HG02943 (cell line): ENCODE measurements around the gene PTK6.
"Not testable (repeated sequence)": the region's sequence is repeated elsewhere in the genome, so short reads cannot be mapped to it uniquely, and the experiment has no call there.

Source experiments
- ATAC-seq: cut with Tn5 transposase; IDR thresholded peaks from one replicate; pipeline ENCODE4 v1.9.1; 2021; ENCODE audit warnings: mild to moderate bottlenecking, low read depth, moderate library complexity; ENCODE audit not compliant: unreplicated experiment

Gene PTK6

GRCh38 chr20:63517376-63518309 lies 19.5 kb downstream of the PTK6 start:
- ATAC-seq = no peak

- not testable (repeated sequence) for ATAC-seq
Observed at GRCh38 chr20:63514520-63514919, 22.7 kb downstream of the PTK6 start.

GRCh38 chr20:63513207-63513606 lies 24.0 kb downstream of the PTK6 start:
- no peak for ATAC-seq

GRCh38 chr20:63509088-63509564 lies 28.1 kb downstream of the PTK6 start:
- no peak for ATAC-seq

- ATAC-seq = no peak
Observed at GRCh38 chr20:63508072-63508768, 29.0 kb downstream of the PTK6 start.

GRCh38 chr20:63507083-63507743 lies 30.0 kb downstream of the PTK6 start:
- no peak for ATAC-seq

- ATAC-seq = no peak
Observed at GRCh38 chr20:63505723-63506122, 31.5 kb downstream of the PTK6 start.

- no peak for ATAC-seq
Observed at GRCh38 chr20:63505281-63505680, 31.9 kb downstream of the PTK6 start.

- no peak for ATAC-seq
Observed at GRCh38 chr20:63504642-63505041, 32.5 kb downstream of the PTK6 start.

- no peak for ATAC-seq
Observed at GRCh38 chr20:63503524-63503923, 33.7 kb downstream of the PTK6 start.

- no peak for ATAC-seq
Observed at GRCh38 chr20:63502671-63503172, 34.5 kb downstream of the PTK6 start.

- no peak for ATAC-seq
Observed at GRCh38 chr20:63501818-63502670, 35.1 kb downstream of the PTK6 start.

GRCh38 chr20:63500902-63501817 lies 36.0 kb downstream of the PTK6 start:
- ATAC-seq = no peak

GRCh38 chr20:63500151-63500901 lies 36.9 kb downstream of the PTK6 start:
- no peak for ATAC-seq

GRCh38 chr20:63499338-63499969 lies 37.7 kb downstream of the PTK6 start:
- no peak for ATAC-seq

- ATAC-seq = no peak
Observed at GRCh38 chr20:63498960-63499337, 38.2 kb downstream of the PTK6 start, which contains the start of gene EEF1A2. Gene EEF1A2 (minus strand): TSS chr20:63499083. CDS start chr20:63497763, 1,320 bp downstream.
